Cerebellar cortex (tissue), 1 donor: ENCODE results near the gene POC1B.

ENCODE experiments used
- DNase-seq: peaks from one replicate; pipeline ENCODE4 v3.0.0-alpha.2; 2015; ENCODE audit warnings: low spot score

The POC1B gene

GRCh38 chr12:89497005-89497404, 28.8 kb downstream of the POC1B start:
- DNase-seq, result no peak

- no peak for DNase-seq
These were observed 31.2 kb downstream of the POC1B start for GRCh38 chr12:89494411-89495231.

GRCh38 chr12:89493670-89494302, 32.1 kb downstream of the POC1B start:
- no peak for DNase-seq

GRCh38 chr12:89492883-89493282, 33.0 kb downstream of the POC1B start:
- DNase-seq, result no peak

- no peak for DNase-seq
These were observed 34.9 kb downstream of the POC1B start for GRCh38 chr12:89490922-89491321.

GRCh38 chr12:89486264-89486663, 39.6 kb downstream of the POC1B start:
- DNase-seq, result no peak

- DNase-seq, result no peak
These were observed 41.4 kb downstream of the POC1B start for GRCh38 chr12:89484470-89484869.

GRCh38 chr12:89481213-89481914, 44.5 kb downstream of the POC1B start:
- no peak for DNase-seq

- no peak for DNase-seq
These were observed 45.9 kb downstream of the POC1B start for GRCh38 chr12:89479982-89480381.

GRCh38 chr12:89477633-89478279, 48.1 kb downstream of the POC1B start:
- DNase-seq, result no peak

GRCh38 chr12:89476904-89477595, 48.8 kb downstream of the POC1B start:
- DNase-seq, result no peak

- no peak for DNase-seq
These were observed 49.6 kb downstream of the POC1B start for GRCh38 chr12:89476232-89476631.

GRCh38 chr12:89475203-89475990, 50.5 kb downstream of the POC1B start:
- no peak for DNase-seq

- DNase-seq, result no peak
These were observed 51.2 kb downstream of the POC1B start for GRCh38 chr12:89474615-89475014.

- no peak for DNase-seq
These were observed 53.3 kb downstream of the POC1B start for GRCh38 chr12:89472508-89472907.

GRCh38 chr12:89470741-89471509, 54.9 kb downstream of the POC1B start:
- DNase-seq, result no peak

GRCh38 chr12:89469361-89469760, 56.5 kb downstream of the POC1B start:
- no peak for DNase-seq

- DNase-seq, result no peak
These were observed 57.1 kb downstream of the POC1B start for GRCh38 chr12:89468648-89469326.

- DNase-seq, result no peak
These were observed 57.8 kb downstream of the POC1B start for GRCh38 chr12:89468017-89468416.
